GM10266 (cell line): ENCODE results near the gene NRDC.

Experiments used
- DNase-seq: peaks from one replicate; pipeline ENCODE4 v3.0.0; 2012; ENCODE audit errors: extremely low spot score
- CTCF ChIP-seq: IDR thresholded peaks from 2 replicates; pipeline ENCODE4 v1.5.1; 2012; ENCODE audit warnings: mild to moderate bottlenecking, low read depth; ENCODE audit not compliant: control insufficient read depth, insufficient read depth; ENCODE audit errors: missing control alignments

Gene NRDC

GRCh38 chr1:51855624-51856023 lies 22.9 kb downstream of the NRDC start:
- no peak for DNase-seq

GRCh38 chr1:51853360-51853759 lies 25.2 kb downstream of the NRDC start:
- DNase-seq: no peak
- no peak for TF ChIP-seq CTCF

More at GRCh38 chr1:51855624-51856023, 22.9 kb downstream of the NRDC start:
- no peak for TF ChIP-seq CTCF

GRCh38 chr1:51851882-51852396 lies 26.6 kb downstream of the NRDC start:
- TF ChIP-seq CTCF: no peak
- DNase-seq: no peak

GRCh38 chr1:51850420-51851223 lies 27.9 kb downstream of the NRDC start:
- DNase-seq: no peak
- no peak for TF ChIP-seq CTCF

DNA sequence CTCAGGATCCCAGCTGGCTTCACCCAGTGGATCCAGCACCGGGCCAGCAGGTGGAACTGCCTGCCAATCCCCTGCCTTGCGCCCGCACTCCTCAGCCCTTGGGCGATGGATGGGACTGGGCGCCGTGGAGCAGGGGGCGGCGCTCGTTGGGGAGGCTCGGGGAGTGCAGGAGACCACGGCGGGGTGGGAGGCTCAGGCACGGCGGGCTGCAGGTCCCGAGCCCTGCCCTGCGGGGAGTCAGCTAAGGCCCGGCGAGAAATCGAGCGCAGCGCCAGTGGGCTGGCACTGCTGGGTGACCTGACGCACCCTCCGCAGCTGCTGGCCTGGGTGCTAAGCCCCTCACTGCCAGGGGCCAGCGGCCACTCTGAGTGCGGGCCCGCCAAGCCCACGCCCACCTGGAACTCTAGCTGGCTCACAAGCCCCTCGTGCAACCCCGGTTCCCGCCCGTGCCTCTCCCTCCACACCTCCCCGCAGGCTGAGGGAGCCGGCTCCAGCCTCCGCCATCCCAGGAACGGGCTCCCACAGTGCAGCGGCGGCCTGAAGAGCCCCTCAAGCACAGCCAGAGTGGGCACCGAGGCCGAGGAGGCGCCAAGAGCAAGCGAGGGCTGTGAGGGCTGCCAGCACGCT lies 31.1 kb downstream of the NRDC start:
- TF ChIP-seq CTCF: no peak
- no peak for DNase-seq

- no peak for TF ChIP-seq CTCF
Measured at GRCh38 chr1:51843948-51844347, 34.6 kb downstream of the NRDC start.

GRCh38 chr1:51842261-51842660 lies 36.3 kb downstream of the NRDC start:
- TF ChIP-seq CTCF: no peak
- no peak for DNase-seq

More at GRCh38 chr1:51843948-51844347, 34.6 kb downstream of the NRDC start:
- peak; percentile 62 for DNase-seq
